ENCODE results near the gene GMPPB. TPM values are rescaled to one million over a fixed set of nuclear protein-coding genes. Genes with fewer than 3 reads are reported as not detected.

GMPPB gene
- polyA plus RNA-seq (ENCODE audit: low read depth in 6 of 6) = 10 to 100 TPM; 11.5 to 22.0 (median 14.6) TPM

DNA sequence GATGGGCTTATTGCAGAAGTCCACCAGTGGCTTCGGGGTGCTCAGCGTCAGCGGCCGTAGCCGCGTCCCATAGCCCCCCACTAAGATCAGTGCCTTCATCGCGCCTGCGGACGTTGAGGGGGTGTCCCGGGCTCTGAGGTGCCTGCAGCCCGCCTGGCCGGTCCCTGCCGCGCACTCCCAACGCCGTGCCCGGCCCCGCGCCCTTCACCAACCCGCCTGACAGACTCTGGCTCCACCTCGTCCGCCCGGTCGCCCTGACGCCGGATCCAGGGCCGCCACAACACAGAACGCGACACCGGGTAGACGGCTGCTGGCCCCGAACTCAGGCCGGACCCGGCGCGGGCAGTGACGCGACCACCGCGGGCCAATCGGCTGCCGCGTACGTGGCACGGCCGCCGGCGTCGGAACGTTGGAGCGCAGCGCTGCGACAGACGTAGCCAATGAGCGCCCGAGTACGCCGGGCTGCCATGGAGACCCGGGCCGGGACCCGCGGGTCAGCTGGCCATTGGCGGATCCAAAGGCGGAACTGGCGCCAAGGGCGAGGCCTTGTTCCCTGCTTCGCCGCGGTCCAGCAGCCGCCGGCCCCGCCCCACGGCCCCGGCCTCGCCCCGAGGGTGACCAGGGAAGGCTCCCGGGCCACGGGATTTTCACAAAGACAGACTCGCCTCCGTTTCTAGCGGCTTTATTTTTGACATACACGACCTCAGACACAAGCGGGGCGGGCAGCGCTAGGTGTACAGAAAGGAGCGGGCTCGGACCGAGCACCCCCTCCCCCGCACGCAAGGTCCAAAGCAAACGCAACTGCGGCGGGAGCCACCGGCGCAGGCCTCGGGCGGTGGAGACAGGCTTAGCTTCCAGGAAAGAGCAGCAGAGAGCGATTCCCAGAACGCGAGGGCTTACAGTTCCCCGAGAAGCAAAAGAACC, at the start of gene GMPPB:
TSS of gene GMPPB (minus strand) at position 324 of the 924 bp plus-strand sequence. CDS start at position 99, 225 bp downstream.
- H3K36me3 Mint-ChIP-seq = no peaks in the 10 kb centered on the region
- peak within 1 kb of the TSS; percentile 100 for H3K27ac Mint-ChIP-seq
- H3K4me3 Mint-ChIP-seq = peak within 1 kb of the TSS; percentile 91 to 98 (median 95)
- H3K9me3 Mint-ChIP-seq = no peaks in the 10 kb centered on the region
- DNase-seq (peak; percentile 95), ATAC-seq (ENCODE audit: low read depth in 2 of 2) (peak; percentile 70 to 71)
- peaks cover 41 to 63% (median 51%) of the 10 kb centered on the region in 3 donors for H3K4me1 Mint-ChIP-seq
- no peaks in the 10 kb centered on the region for H3K27me3 Mint-ChIP-seq

- ATAC-seq (ENCODE audit: low read depth in 2 of 2) = no peak
- Mint-ChIP-seq H3K27ac (peak overlapping the region in 1 of 6 donors; percentile 18), H3K36me3 (peaks cover 0 to 5% of the 10 kb centered on the region in 2 donors)
These were observed 49.0 kb upstream of the GMPPB start for GRCh38 chr3:49772703-49773102.

DNA sequence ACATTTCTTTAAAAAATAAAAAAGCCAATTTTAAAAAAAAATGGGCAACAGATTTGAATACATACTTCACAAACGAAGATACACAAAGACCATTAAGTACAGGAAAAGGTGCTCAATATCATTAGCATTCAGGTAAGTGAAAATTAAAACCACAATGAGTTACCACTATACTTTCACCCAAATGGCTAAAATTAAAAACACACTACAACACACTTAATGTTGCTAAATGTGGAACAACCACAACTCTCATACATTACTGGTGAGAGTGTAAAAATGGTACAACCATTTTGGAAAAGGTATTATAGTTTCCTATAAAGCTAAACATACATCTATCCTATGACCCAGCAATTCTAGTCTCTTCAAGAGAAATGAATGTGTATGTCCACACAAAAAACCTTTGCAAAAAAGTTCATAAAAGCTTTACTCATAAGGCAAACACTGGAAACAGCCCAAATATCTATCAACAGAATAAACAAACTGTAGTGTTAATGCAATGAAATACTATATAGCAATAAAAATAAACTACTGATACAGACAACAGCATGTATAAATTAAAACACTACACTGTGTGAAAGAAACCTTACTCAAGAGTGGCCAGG, 47.7 kb upstream of the GMPPB start:
- DNase-seq (no peak), ATAC-seq (ENCODE audit: low read depth in 2 of 2) (no peak)
- Mint-ChIP-seq H3K4me3 (no peak overlapping the region), H3K27me3 (no peaks in the 10 kb centered on the region), H3K27ac (no peak overlapping the region), H3K9me3 (no peaks in the 10 kb centered on the region), H3K36me3 (peaks cover 0 to 5% of the 10 kb centered on the region in 2 donors), H3K4me1 (peaks cover 6 to 30% (median 6%) of the 10 kb centered on the region in 3 donors)

More at GRCh38 chr3:49772703-49773102, 49.0 kb upstream of the GMPPB start:
- no peaks in the 10 kb centered on the region for H3K27me3 Mint-ChIP-seq
- H3K4me3 Mint-ChIP-seq = no peak overlapping the region
- H3K9me3 Mint-ChIP-seq = no peaks in the 10 kb centered on the region
- peaks cover 6 to 37% (median 6%) of the 10 kb centered on the region in 3 donors for H3K4me1 Mint-ChIP-seq
- DNase-seq = no peak

DNA sequence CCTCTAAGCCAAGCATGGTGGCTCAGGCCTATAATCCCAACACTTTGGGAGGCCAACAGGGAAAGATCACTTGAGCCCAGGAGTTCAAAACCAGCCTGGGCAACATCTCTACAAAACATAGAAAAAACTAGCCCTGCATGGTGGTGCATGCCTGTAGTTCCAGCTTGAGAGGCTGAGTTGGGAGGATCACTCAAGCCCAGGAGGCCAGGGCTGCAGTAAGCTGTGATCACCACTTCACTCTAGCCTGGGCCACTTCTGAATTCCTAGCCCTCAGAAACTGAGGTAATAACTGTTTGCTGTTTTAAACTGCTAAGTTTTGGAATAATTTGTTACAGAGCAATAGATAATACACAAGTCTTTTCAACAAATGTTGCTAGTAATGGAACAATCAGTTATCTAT, 46.2 kb upstream of the GMPPB start:
- no peaks in the 10 kb centered on the region for H3K9me3 Mint-ChIP-seq
- H3K4me1 Mint-ChIP-seq = peaks cover 0 to 31% (median 6%) of the 10 kb centered on the region in 3 donors
- H3K36me3 Mint-ChIP-seq = peaks cover 0 to 5% of the 10 kb centered on the region in 2 donors
- no peaks in the 10 kb centered on the region for H3K27me3 Mint-ChIP-seq
- peak overlapping the region in 3 of 6 donors; percentile 9 to 55 (median 10) for H3K27ac Mint-ChIP-seq
- H3K4me3 Mint-ChIP-seq = no peak overlapping the region
- ATAC-seq (ENCODE audit: low read depth in 2 of 2) = no peak
- DNase-seq = no peak

- ATAC-seq (ENCODE audit: low read depth in 2 of 2) (no peak), DNase-seq (no peak)
- Mint-ChIP-seq H3K27me3 (no peaks in the 10 kb centered on the region), H3K4me1 (peaks cover 0 to 33% (median 6%) of the 10 kb centered on the region in 3 donors), H3K4me3 (no peak overlapping the region), H3K9me3 (no peaks in the 10 kb centered on the region), H3K36me3 (peaks cover 0 to 5% of the 10 kb centered on the region in 2 donors), H3K27ac (peak overlapping the region in 3 of 6 donors; percentile 10 to 55 (median 21))
These were observed 45.6 kb upstream of the GMPPB start for GRCh38 chr3:49769286-49769915.

DNA sequence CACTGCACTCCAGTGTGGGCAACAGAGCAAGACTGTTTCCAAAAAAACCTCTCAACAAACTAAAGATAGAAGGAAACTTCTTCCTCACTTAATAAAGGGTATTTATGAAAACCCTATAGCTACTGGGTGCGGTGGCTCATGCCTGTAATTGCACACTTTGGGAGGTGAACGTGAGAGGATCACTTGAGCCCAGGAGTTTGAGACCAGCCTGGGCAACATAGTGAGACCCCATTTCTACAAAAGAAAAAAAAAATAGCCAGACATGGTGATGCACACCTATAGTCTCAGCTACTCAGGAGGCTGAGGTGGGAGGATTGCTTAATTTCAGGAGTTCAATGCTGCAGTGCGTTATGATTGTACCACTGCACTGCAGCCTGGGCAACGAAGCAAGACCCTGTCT, 40.2 kb upstream of the GMPPB start:
- no peaks in the 10 kb centered on the region for H3K9me3 Mint-ChIP-seq
- ATAC-seq (ENCODE audit: low read depth in 2 of 2) = no peak
- H3K4me1 Mint-ChIP-seq = peaks cover 0 to 33% (median 4%) of the 10 kb centered on the region in 3 donors
- H3K36me3 Mint-ChIP-seq = no peaks in the 10 kb centered on the region
- H3K27ac Mint-ChIP-seq = no peak overlapping the region
- H3K27me3 Mint-ChIP-seq = no peaks in the 10 kb centered on the region
- H3K4me3 Mint-ChIP-seq = no peak overlapping the region
- DNase-seq = no peak

DNA sequence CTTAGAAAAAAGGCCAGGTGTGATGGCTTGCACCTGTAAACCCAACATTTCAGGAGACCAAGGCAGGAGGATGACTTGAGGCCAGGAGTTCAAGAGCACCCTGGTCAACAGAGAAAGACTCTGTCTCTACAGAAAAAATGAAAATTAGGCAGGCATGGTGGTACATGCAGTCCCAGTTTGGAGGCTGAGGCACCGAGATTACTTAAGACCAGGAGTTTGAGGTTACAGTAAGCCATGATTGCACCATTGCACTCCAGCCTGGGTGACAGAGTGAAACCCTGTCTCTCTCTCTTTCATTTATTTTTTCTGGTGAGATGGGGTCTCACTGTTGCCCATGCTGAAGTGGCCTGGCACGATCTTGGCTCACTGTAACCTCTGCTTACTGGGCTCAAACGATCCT, 37.9 kb upstream of the GMPPB start:
- Mint-ChIP-seq H3K27ac (peak overlapping the region in 1 of 6 donors; percentile 66), H3K4me1 (peaks cover 12 to 34% (median 13%) of the 10 kb centered on the region in 3 donors), H3K27me3 (no peaks in the 10 kb centered on the region), H3K4me3 (no peak overlapping the region), H3K9me3 (no peaks in the 10 kb centered on the region), H3K36me3 (no peaks in the 10 kb centered on the region)
- no peak for DNase-seq
- ATAC-seq (ENCODE audit: low read depth in 2 of 2) = no peak

GRCh38 chr3:49759226-49759625, 35.5 kb upstream of the GMPPB start:
- H3K9me3 Mint-ChIP-seq = no peaks in the 10 kb centered on the region
- no peak for DNase-seq
- no peak for ATAC-seq (ENCODE audit: low read depth in 2 of 2)
- H3K4me3 Mint-ChIP-seq = no peak overlapping the region
- H3K27ac Mint-ChIP-seq = peak overlapping the region in 2 of 6 donors; percentile 51 to 69
- no peaks in the 10 kb centered on the region for H3K27me3 Mint-ChIP-seq
- H3K36me3 Mint-ChIP-seq = no peaks in the 10 kb centered on the region
- peaks cover 26 to 36% (median 29%) of the 10 kb centered on the region in 3 donors for H3K4me1 Mint-ChIP-seq

- Mint-ChIP-seq H3K27me3 (no peaks in the 10 kb centered on the region), H3K27ac (no peak overlapping the region), H3K4me3 (no peak overlapping the region), H3K9me3 (no peaks in the 10 kb centered on the region), H3K4me1 (peaks cover 37 to 44% (median 42%) of the 10 kb centered on the region in 3 donors), H3K36me3 (no peaks in the 10 kb centered on the region)
- ATAC-seq (ENCODE audit: low read depth in 2 of 2) = no peak
- no peak for DNase-seq
These were observed 33.4 kb upstream of the GMPPB start for GRCh38 chr3:49757197-49757596.

GRCh38 chr3:49756036-49756435, 32.3 kb upstream of the GMPPB start:
- Mint-ChIP-seq H3K27me3 (no peaks in the 10 kb centered on the region), H3K4me1 (peaks cover 36 to 44% (median 37%) of the 10 kb centered on the region in 3 donors), H3K9me3 (no peaks in the 10 kb centered on the region), H3K36me3 (no peaks in the 10 kb centered on the region), H3K4me3 (no peak overlapping the region), H3K27ac (peak overlapping the region in 4 of 6 donors; percentile 3 to 55 (median 21))
- ATAC-seq (ENCODE audit: low read depth in 2 of 2) = no peak
- no peak for DNase-seq

DNA sequence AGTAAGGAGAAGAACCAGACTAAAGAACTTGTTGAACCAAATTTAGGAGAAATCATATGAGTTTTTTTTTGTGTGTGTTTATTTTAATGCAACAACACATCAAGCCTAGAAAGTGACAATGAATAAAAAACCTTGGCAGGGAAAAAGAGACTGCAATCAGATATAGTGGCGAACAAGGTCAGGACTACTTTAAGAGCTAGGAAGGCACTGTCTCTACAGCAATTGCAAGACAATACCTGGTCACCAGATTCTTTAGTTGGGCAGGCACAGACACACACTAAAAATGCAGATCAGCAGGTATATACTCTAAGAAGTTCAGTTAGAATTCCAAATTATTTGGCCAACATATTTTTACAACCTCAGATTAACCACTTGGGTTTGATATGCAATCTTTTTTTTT, 30.8 kb upstream of the GMPPB start:
- Mint-ChIP-seq H3K27me3 (no peaks in the 10 kb centered on the region), H3K27ac (peak overlapping the region in 2 of 6 donors; percentile 68 to 73), H3K4me3 (no peak overlapping the region), H3K9me3 (no peaks in the 10 kb centered on the region), H3K36me3 (no peaks in the 10 kb centered on the region), H3K4me1 (peaks cover 35 to 44% (median 41%) of the 10 kb centered on the region in 3 donors)
- no peak for DNase-seq
- ATAC-seq (ENCODE audit: low read depth in 2 of 2) = no peak

GRCh38 chr3:49751501-49751900, 27.8 kb upstream of the GMPPB start:
- DNase-seq (no peak), ATAC-seq (ENCODE audit: low read depth in 2 of 2) (no peak)
- no peak overlapping the region for H3K27ac Mint-ChIP-seq
- no peaks in the 10 kb centered on the region for H3K27me3 Mint-ChIP-seq
- no peaks in the 10 kb centered on the region for H3K9me3 Mint-ChIP-seq
- H3K4me1 Mint-ChIP-seq = peaks cover 22 to 35% (median 31%) of the 10 kb centered on the region in 3 donors
- no peaks in the 10 kb centered on the region for H3K36me3 Mint-ChIP-seq
- no peak overlapping the region for H3K4me3 Mint-ChIP-seq

DNA sequence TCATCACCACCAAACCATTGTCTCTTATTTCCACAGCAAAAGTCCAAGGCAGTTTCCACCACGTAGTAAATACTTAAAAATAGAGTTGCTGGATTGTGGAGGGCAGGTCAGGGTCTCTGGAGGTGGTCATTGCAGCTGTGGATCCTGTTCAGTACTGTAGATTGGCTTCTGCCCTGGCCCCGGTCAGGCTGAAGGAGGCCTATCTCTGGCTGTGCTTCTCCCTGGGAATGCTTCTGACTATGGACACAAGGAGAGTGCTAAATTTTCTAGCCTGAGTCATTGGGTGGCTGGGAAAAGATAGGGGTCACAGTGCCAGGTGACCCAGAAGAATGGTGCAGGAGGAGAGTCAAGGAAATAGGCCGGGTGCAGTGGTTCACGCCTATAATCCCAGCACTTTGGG, 26.3 kb upstream of the GMPPB start:
- H3K27ac Mint-ChIP-seq = peak overlapping the region in 4 of 6 donors; percentile 5 to 93 (median 44)
- H3K27me3 Mint-ChIP-seq = no peaks in the 10 kb centered on the region
- DNase-seq (no peak), ATAC-seq (ENCODE audit: low read depth in 2 of 2) (no peak)
- H3K4me3 Mint-ChIP-seq = peak overlapping the region in 1 of 8 donors; percentile 64
- H3K36me3 Mint-ChIP-seq = no peaks in the 10 kb centered on the region
- H3K9me3 Mint-ChIP-seq = no peaks in the 10 kb centered on the region
- peaks cover 15 to 27% (median 21%) of the 10 kb centered on the region in 3 donors for H3K4me1 Mint-ChIP-seq
